AG08395 (cell line): ENCODE data around the gene KAZALD1.

Source experiments
- DNase-seq: peaks from one replicate; pipeline ENCODE4 v3.0.0; 2012; ENCODE audit warnings: mixed read lengths, low spot score

KAZALD1 gene

GRCh38 chr10:101095550-101096213 is 33.9 kb downstream of the KAZALD1 start:
- peak; percentile 82 for DNase-seq

- no peak for DNase-seq
Observed at GRCh38 chr10:101096378-101096777, 34.6 kb downstream of the KAZALD1 start.

GRCh38 chr10:101097881-101098280 is 36.1 kb downstream of the KAZALD1 start:
- DNase-seq: no peak

- DNase-seq: no peak
Observed at GRCh38 chr10:101099901-101100300, 38.1 kb downstream of the KAZALD1 start.

GRCh38 chr10:101101372-101101881 is 39.6 kb downstream of the KAZALD1 start:
- no peak for DNase-seq

GRCh38 chr10:101103430-101103829 is 41.6 kb downstream of the KAZALD1 start:
- DNase-seq: no peak

GRCh38 chr10:101106351-101106750 is 44.6 kb downstream of the KAZALD1 start:
- no peak for DNase-seq

GRCh38 chr10:101107771-101108170 is 46.0 kb downstream of the KAZALD1 start:
- DNase-seq: no peak

- DNase-seq: no peak
Observed at GRCh38 chr10:101110856-101111523, 49.2 kb downstream of the KAZALD1 start.

- no peak for DNase-seq
Observed at GRCh38 chr10:101111547-101111946, 49.8 kb downstream of the KAZALD1 start.

GRCh38 chr10:101112799-101113594 is 51.2 kb downstream of the KAZALD1 start:
- no peak for DNase-seq

GRCh38 chr10:101113890-101114403 is 52.2 kb downstream of the KAZALD1 start:
- DNase-seq: no peak

GRCh38 chr10:101114646-101115045 is 52.9 kb downstream of the KAZALD1 start:
- no peak for DNase-seq
